A673 (cell line): ENCODE results near the gene IP6K1.

Experiments used
- CTCF ChIP-seq: fragments of 300-800, 200-600 bp; sonication (generic); conservative IDR thresholded peaks from 2 replicates; pipeline ENCODE4 v1.5.1; 2017; ENCODE audit warnings: low read depth, mild to moderate bottlenecking, antibody characterized with exemption, low read length, moderate library complexity, mixed read lengths
- EZH2 ChIP-seq: fragments of 200-600 bp; sonication (generic); IDR thresholded peaks from 2 replicates; pipeline ENCODE4 v1.6.1; 2017; ENCODE audit warnings: borderline replicate concordance, low read depth, mild to moderate bottlenecking, mixed read lengths, antibody characterized with exemption, low read length; ENCODE audit not compliant: poor library complexity, severe bottlenecking

GRCh38 chr3:49790626-49791411 is 4.5 kb upstream of the IP6K1 start:
- no peak for TF ChIP-seq CTCF
- no peak for TF ChIP-seq EZH2
